HUDEP-2 (cell line): ENCODE data around the gene PCLAF.
A peak's percentile ranks its signal among the peaks of the same experiment; 100 is the strongest.
"Not testable (repeated sequence)": the region's sequence is repeated elsewhere in the genome, so short reads cannot be mapped to it uniquely, and the experiment has no call there.

Experiments used
- DNase-seq, 76 experiments: peaks; one replicate each; lab custom pipeline; 2025; ENCODE audit not compliant: unreplicated experiment in 76 of 76; lab: John Stamatoyannopoulos, UW

PCLAF gene

DNA sequence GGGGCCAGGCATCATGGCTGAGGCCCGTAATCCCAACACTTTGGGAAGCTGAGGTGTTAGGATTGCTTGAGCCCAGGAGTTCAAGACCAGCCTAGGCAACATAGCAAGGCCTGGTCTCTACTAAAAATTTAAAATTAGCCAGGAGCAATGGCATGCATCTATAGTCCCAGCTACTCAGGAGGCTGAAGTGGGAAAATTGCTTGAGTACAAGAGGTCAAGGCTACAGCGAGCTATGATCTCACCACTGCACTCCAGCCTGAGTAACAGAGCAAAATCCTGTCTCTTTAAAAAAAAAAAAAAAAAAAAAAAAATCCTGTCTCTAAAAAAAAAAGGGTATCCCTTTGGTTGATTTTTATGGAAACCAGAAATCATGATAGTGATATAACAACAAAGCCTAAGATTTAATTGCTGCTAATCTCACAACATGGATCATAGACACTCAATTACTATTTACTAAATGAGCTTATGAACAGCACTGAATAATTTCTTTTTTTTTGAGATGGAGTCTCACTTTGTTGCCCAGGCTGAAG is 12.1 kb downstream of the PCLAF start:
- DNase-seq, result no peak

- DNase-seq, result no peak
These were observed 20.0 kb downstream of the PCLAF start for GRCh38 chr15:64361259-64361658.

DNA sequence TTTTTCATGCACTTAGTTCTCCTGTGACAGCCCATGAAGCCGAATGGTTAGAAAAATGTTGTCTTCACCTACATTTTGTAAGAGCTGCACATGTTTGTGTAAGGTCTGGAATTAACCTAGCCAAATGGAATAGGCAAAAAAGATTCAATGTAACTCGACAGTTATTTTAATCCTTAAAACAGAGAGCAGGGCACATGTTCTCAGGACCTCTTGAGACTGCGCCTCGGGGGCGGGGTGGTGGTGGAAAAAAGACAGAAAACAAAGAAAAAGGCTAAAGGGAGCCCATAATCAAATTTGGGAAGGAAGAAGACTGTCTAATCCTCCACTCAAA is 24.6 kb downstream of the PCLAF start:
- no peak for DNase-seq

GRCh38 chr15:64355944-64356709 is 25.1 kb downstream of the PCLAF start, which contains the start of gene CSNK1G1:
CSNK1G1 (minus strand) TSS chr15:64356173; CDS start chr15:64300499, 55,674 bp downstream.
- DNase-seq, result peak in 75 of 76 experiments; percentile 39 to 94 (median 88)

DNA sequence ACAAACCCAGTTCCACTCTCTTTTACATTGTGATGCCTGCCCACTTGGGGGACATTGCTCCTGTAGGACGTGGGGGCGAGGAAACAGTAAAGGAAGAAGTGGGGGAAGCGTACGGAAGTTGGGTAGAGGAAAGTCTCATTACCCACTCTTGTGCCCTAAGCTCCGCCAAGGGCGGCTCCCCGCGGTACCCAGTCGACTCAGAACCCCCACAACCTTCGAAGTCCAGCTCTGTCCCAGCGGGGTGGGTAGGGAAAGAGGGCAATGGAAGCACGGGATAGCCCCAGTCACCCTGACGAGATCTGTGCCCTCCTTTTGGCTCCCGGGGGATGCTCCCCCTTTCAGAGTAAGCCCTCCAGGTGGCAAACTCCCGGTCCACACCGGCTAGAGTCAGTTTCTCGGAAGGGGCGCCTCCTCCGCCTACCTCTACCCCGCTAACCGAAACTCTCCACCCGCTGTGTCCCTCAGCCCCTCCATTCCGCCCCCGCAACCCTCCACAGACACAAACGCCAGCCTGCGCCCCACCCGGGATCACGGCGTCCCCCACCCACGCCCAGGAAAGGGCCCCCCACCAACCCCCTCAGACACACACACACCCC is 25.8 kb downstream of the PCLAF start:
- DNase-seq, result peak in 22 of 76 experiments; percentile 7 to 52 (median 32)

DNA sequence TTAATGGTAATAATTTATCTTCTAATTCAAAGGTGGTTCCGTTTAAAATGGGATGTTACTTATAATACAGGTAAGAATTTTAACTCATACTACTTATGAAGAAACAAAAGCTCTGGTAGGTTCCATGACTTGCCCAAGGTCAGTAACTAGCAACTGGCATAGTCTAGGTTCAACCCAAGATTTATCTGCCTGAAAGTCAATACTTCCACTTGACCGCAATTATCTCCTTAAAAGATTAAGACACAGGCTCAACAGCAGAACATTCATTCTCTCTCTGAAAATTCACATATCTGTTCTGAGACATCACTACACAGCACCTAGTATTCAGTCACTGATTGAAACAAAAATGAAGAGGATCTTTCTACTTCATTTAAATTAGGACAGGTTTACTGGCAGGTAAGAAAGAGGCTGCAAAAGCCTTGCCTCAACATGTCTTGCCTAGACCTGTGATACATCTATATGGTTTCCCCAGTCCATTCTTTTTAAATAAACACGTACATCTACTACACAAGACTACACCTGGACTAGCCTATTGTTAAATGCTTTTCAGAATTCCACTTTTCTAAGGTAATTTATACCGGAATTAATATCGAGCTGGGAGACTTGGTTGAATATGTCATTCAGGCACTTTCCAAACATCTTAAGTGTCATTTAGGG is 26.4 kb downstream of the PCLAF start:
- DNase-seq, result peak in 14 of 76 experiments; percentile 6 to 55 (median 18)

DNA sequence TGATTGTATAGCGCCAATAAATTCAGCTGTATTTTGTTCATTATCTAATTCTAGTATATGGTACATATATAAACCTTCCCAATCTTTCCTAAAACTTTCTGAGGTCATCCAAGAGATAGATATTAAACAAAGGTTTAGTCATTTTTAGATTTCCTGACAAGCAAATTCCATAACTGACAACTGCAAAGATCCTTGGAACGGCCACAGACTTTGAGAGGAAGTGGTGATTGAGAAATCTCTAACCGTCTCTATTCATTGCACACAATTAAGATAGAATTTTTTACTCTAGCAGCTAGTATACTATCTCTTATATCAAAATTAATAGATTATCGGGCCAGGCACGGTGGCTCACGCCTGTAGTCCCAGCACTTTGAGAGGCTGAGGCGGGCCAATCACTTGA is 30.0 kb downstream of the PCLAF start:
- DNase-seq, result no peak

DNA sequence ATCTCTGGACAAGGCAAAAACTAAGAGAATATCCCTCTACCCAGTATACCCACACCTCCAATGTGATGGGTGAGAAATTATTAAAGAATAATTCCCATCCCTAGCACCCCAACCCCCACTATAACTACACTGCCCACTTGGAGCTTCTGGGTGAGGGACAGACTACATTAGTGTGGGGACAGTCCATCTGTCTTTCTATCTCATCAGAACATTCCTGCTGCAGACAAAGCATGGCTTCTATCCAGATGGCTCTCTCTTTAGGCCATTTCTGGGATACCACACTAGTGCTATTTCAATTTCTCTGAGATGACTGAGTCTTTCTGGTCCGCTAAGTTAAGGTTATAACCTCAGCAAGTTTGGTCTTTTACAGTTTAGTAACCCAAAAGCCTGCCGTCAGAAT is 31.9 kb downstream of the PCLAF start:
- DNase-seq, result no peak

GRCh38 chr15:64348455-64348854 is 32.8 kb downstream of the PCLAF start:
- DNase-seq, result no peak

DNA sequence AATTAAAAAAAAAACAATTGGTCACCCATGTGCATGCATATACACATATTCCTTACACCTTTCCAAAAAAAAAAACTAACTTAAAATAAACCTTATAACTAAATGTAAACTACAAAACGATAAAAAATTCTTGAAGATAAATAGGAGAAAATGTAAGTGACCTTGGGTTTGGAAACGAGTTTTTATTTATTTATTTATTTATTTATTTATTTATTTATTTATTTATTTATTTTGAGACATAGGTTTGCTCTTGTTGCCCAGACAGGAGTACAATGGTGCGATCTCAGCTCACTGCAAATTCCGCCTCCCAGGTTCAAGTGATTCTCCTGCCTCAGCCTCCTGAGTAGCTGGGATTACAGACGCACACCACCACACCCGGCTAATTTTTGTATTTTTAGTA is 35.0 kb downstream of the PCLAF start:
- not testable (repeated sequence) for DNase-seq

DNA sequence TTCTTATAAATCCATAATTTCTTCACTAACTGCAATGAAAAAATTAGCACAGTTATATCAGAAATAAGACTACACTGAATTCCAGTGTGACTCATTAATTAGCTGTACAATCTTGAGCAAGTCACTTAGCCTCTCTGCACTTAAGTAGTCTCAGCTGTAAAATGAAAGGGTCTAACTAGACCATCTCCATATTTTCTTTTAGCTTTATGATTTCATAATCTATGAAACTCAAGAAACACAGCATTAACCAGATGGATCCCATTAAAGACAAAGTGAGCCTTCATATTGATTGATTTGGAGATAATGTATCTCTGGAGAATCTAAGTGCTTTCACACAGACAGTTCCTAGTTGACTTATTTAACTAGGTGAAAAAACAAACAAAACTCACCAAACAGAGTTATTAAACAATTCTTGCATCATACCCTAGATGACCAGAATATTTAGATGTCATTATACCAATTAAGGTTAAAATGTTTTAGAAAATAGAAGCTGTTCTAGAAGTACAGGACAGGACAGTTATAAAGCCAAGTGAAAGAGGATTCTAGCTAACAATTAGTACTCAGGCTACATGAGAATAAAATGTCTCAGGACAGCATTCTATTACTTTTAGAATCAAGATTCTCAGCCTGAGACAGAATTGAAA is 36.5 kb downstream of the PCLAF start:
- DNase-seq, result no peak

DNA sequence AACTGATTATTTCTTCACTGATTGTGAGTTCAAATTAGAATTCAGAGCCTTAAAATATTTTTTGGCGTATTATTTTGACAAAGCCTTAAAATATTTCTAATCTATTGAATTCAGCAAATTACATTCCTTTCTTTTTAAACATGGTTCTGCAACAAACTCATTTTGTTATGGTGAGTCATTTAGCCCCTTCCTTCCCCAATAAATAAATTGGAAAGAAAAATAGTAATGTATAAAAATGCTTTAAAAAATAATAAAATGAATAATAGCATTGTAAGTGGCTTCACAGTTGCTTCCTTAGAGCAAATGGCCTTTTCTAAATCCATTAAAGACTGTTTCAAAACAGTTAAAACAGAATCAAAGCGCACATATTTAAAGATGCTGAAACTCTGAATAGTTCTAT is 37.4 kb downstream of the PCLAF start:
- no peak for DNase-seq

DNA sequence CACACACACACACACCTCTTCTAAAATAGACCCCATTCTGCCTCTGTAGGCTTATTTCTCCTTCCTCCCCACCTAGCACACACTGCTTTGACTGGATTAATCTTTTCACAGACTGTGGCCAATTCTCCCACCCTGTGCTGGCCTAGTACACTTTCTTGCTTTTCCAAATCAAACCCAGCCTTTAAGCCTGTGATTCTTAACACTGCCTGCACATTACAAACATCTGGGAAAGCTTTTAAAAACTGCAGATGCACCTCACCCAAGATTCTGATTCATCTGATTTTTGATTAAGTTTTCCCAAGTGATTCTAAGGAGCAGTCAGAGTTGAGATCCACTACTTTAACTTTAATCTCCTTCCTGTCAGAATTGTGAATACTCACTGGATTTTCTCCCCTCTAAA is 38.0 kb downstream of the PCLAF start:
- DNase-seq, result no peak

- DNase-seq, result no peak
These were observed 39.3 kb downstream of the PCLAF start for GRCh38 chr15:64341961-64342360.

DNA sequence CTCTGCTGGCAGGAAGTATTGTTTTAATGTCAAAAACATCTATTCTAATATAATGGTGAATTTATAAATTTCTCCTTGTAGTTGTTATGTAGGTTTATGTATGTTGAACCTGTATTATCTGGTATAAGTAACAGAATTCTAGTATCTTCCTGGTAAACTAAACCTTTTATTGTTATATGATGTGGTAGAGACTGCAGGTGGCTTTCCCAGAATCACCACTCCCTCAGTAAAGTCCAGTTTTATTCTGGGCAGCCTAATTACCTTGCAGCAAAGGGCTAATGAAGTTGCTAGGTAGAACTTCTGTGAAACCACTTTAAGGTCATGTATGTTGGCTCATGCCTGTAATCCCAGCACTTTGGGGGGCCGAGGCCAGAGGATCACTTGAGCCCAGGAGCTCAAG is 40.9 kb downstream of the PCLAF start:
- no peak for DNase-seq

GRCh38 chr15:64337761-64338160 is 43.5 kb downstream of the PCLAF start:
- no peak for DNase-seq

GRCh38 chr15:64333986-64334929 is 47.0 kb downstream of the PCLAF start:
- peak in 1 of 76 experiments; percentile 2 for DNase-seq

DNA sequence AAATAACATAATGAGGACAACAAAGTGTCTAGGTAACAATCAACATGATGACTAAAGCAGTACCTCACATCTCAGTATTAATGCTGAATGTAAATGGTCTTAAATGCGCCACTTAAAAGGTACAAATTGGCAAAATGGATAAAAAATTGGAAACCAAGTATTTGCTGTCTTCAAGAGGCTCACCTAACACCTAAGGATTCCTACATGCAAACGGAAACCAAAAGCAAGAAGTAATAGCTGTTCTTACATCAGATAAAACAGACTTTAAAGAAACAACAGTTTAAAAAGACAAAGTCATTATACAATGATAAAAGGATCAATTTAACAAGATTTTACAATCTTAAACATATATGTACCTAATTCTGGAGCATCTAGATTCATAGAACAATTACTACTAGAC is 47.7 kb downstream of the PCLAF start:
- no peak for DNase-seq

GRCh38 chr15:64331668-64332067 is 49.6 kb downstream of the PCLAF start:
- not testable (repeated sequence) for DNase-seq

GRCh38 chr15:64326975-64327374 is 54.3 kb downstream of the PCLAF start:
- DNase-seq, result not testable (repeated sequence)
